WTC11 (cell line): ENCODE measurements around the gene TMPRSS3.

Experiments
- IRF2 ChIP-seq: sonication (generic); formaldehyde crosslinking; IDR thresholded peaks from 2 replicates; pipeline ENCODE4 v1.8.0; 2022; ENCODE audit warnings: low read depth, missing genetic modification reagents, borderline replicate concordance
- KAT7 ChIP-seq: sonication (generic); formaldehyde crosslinking; IDR thresholded peaks from 2 replicates; pipeline ENCODE4 v1.8.1; 2023; ENCODE audit warnings: missing genetic modification reagents, mild to moderate bottlenecking, borderline replicate concordance
- SMAD3 ChIP-seq: sonication (generic); formaldehyde crosslinking; IDR thresholded peaks from 2 replicates; pipeline ENCODE4 v1.8.0; 2022; ENCODE audit warnings: missing genetic modification reagents, mild to moderate bottlenecking, borderline replicate concordance
- ZNF232 ChIP-seq: sonication (generic); formaldehyde crosslinking; IDR thresholded peaks from 2 replicates; pipeline ENCODE4 v1.8.0; 2022; ENCODE audit warnings: mild to moderate bottlenecking, missing genetic modification reagents
- TF ChIP-seq, protein P1 (sequence below): fragments of 200-600 bp; IDR thresholded peaks from 2 replicates; pipeline ENCODE4 v1.8.0; 2022; ENCODE audit warnings: antibody characterized with exemption
- TF ChIP-seq, protein P2 (sequence below): sonication (generic); formaldehyde crosslinking; IDR thresholded peaks from 2 replicates; pipeline ENCODE4 v1.8.1; 2022; ENCODE audit warnings: low read depth, missing genetic modification reagents, borderline replicate concordance
- TF ChIP-seq, protein P3 (sequence below): sonication (generic); formaldehyde crosslinking; IDR thresholded peaks from 2 replicates; pipeline ENCODE4 v1.8.1; 2023; ENCODE audit warnings: mild to moderate bottlenecking, missing genetic modification reagents, moderate library complexity
- TF ChIP-seq, protein P4 (sequence below): sonication (generic); formaldehyde crosslinking; IDR thresholded peaks from 2 replicates; pipeline ENCODE4 v1.8.0; 2022; ENCODE audit warnings: mild to moderate bottlenecking, missing genetic modification reagents
- TF ChIP-seq, protein P5 (sequence below): sonication (generic); formaldehyde crosslinking; IDR thresholded peaks from 2 replicates; pipeline ENCODE4 v1.8.0; 2023; ENCODE audit warnings: mild to moderate bottlenecking, missing genetic modification reagents
- TF ChIP-seq, protein P6 (sequence below): sonication (generic); formaldehyde crosslinking; conservative IDR thresholded peaks from 2 replicates; pipeline ENCODE4 v1.8.1; 2023; ENCODE audit warnings: mild to moderate bottlenecking, low read depth, missing genetic modification reagents, moderate library complexity

DNA sequence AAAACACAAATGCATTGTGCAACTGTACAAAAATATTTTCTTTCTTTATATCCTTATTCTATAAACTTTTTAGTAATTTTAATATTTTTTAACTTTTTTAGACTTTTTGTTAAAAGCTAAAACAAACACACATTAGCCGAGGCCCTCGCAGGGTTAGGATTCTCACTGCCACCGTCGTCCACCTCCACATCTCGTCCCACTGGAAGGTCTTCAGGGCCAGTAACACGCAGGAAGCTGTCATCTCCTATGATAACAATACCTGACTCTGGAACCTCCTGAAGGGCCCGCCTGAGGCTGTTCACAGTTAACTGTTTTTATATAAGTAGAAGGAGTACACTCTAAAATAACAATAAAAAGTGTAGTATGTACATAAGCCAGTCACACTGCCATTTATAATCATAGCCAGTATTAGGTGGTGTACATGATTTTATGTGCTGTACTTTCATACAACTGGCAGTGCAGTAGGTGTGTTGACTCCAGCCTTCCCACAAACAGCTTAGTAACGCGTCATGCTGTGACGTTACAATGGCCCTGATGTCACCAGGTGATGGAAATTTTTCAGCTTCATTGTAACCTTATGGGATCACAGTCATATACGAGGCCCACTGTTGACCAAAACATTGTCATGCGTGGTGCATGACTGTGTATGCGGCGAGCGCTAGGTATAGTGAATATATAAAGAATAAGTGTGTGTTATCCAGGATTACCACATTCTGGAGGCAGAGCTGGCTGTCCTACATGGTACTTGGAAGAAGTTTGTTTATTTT, 53.9 kb downstream of the TMPRSS3 start:
- TF ChIP-seq, protein P1, sequence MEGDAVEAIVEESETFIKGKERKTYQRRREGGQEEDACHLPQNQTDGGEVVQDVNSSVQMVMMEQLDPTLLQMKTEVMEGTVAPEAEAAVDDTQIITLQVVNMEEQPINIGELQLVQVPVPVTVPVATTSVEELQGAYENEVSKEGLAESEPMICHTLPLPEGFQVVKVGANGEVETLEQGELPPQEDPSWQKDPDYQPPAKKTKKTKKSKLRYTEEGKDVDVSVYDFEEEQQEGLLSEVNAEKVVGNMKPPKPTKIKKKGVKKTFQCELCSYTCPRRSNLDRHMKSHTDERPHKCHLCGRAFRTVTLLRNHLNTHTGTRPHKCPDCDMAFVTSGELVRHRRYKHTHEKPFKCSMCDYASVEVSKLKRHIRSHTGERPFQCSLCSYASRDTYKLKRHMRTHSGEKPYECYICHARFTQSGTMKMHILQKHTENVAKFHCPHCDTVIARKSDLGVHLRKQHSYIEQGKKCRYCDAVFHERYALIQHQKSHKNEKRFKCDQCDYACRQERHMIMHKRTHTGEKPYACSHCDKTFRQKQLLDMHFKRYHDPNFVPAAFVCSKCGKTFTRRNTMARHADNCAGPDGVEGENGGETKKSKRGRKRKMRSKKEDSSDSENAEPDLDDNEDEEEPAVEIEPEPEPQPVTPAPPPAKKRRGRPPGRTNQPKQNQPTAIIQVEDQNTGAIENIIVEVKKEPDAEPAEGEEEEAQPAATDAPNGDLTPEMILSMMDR, result no peak
- TF ChIP-seq, protein P2, sequence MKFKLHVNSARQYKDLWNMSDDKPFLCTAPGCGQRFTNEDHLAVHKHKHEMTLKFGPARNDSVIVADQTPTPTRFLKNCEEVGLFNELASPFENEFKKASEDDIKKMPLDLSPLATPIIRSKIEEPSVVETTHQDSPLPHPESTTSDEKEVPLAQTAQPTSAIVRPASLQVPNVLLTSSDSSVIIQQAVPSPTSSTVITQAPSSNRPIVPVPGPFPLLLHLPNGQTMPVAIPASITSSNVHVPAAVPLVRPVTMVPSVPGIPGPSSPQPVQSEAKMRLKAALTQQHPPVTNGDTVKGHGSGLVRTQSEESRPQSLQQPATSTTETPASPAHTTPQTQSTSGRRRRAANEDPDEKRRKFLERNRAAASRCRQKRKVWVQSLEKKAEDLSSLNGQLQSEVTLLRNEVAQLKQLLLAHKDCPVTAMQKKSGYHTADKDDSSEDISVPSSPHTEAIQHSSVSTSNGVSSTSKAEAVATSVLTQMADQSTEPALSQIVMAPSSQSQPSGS (CRISPR knock-in tag), result no peak
- TF ChIP-seq IRF2 (CRISPR knock-in tag) (no peak), SMAD3 (CRISPR knock-in tag) (no peak), KAT7 (no peak), ZNF232 (no peak)
- TF ChIP-seq, protein P3, sequence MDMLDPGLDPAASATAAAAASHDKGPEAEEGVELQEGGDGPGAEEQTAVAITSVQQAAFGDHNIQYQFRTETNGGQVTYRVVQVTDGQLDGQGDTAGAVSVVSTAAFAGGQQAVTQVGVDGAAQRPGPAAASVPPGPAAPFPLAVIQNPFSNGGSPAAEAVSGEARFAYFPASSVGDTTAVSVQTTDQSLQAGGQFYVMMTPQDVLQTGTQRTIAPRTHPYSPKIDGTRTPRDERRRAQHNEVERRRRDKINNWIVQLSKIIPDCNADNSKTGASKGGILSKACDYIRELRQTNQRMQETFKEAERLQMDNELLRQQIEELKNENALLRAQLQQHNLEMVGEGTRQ (CRISPR knock-in tag), result no peak
- TF ChIP-seq, protein P4, sequence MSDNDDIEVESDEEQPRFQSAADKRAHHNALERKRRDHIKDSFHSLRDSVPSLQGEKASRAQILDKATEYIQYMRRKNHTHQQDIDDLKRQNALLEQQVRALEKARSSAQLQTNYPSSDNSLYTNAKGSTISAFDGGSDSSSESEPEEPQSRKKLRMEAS, result no peak
- TF ChIP-seq, protein P5, sequence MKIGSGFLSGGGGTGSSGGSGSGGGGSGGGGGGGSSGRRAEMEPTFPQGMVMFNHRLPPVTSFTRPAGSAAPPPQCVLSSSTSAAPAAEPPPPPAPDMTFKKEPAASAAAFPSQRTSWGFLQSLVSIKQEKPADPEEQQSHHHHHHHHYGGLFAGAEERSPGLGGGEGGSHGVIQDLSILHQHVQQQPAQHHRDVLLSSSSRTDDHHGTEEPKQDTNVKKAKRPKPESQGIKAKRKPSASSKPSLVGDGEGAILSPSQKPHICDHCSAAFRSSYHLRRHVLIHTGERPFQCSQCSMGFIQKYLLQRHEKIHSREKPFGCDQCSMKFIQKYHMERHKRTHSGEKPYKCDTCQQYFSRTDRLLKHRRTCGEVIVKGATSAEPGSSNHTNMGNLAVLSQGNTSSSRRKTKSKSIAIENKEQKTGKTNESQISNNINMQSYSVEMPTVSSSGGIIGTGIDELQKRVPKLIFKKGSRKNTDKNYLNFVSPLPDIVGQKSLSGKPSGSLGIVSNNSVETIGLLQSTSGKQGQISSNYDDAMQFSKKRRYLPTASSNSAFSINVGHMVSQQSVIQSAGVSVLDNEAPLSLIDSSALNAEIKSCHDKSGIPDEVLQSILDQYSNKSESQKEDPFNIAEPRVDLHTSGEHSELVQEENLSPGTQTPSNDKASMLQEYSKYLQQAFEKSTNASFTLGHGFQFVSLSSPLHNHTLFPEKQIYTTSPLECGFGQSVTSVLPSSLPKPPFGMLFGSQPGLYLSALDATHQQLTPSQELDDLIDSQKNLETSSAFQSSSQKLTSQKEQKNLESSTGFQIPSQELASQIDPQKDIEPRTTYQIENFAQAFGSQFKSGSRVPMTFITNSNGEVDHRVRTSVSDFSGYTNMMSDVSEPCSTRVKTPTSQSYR (CRISPR knock-in tag), result no peak
- TF ChIP-seq, protein P6, sequence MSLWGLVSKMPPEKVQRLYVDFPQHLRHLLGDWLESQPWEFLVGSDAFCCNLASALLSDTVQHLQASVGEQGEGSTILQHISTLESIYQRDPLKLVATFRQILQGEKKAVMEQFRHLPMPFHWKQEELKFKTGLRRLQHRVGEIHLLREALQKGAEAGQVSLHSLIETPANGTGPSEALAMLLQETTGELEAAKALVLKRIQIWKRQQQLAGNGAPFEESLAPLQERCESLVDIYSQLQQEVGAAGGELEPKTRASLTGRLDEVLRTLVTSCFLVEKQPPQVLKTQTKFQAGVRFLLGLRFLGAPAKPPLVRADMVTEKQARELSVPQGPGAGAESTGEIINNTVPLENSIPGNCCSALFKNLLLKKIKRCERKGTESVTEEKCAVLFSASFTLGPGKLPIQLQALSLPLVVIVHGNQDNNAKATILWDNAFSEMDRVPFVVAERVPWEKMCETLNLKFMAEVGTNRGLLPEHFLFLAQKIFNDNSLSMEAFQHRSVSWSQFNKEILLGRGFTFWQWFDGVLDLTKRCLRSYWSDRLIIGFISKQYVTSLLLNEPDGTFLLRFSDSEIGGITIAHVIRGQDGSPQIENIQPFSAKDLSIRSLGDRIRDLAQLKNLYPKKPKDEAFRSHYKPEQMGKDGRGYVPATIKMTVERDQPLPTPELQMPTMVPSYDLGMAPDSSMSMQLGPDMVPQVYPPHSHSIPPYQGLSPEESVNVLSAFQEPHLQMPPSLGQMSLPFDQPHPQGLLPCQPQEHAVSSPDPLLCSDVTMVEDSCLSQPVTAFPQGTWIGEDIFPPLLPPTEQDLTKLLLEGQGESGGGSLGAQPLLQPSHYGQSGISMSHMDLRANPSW, result no peak
